WTC11 (cell line): Measurements from ENCODE around the gene THSD7B. TPM values are rescaled to one million over a fixed set of nuclear protein-coding genes. Genes with fewer than 3 reads are reported as not detected.

Experiments
- ATAC-seq: fragments of 200-7000 bp; cut with Tn5 transposase; 2 replicates; pipeline ENCODE4 v1.10.0; 2021; ENCODE audit warnings: mild to moderate bottlenecking, moderate library complexity
- CTCF ChIA-PET: fragments of 300-600 bp; sonication (Branson Sonifier 250); formaldehyde crosslinking; loops from one replicate; lab custom pipeline; 2021; ENCODE audit warnings: antibody characterized with exemption; lab: Charles Lee
- POLR2A ChIA-PET: fragments of 350-600 bp; sonication (Branson Sonifier 250); formaldehyde crosslinking; loops from one replicate; lab custom pipeline; 2021; ENCODE audit warnings: antibody characterized with exemption; lab: Charles Lee
- DNase-seq: peaks from one replicate; pipeline ENCODE4 v3.0.0; 2021; ENCODE audit warnings: low spot score
- H3K27ac Mint-ChIP-seq: 2 replicates; pipeline ENCODE4 v1.8.0; 2021; ENCODE audit warnings: mixed read lengths
- H3K27me3 Mint-ChIP-seq: 2 replicates; pipeline ENCODE4 v1.8.0; 2021; ENCODE audit warnings: low read depth, mild to moderate bottlenecking, moderate library complexity, mixed read lengths
- H3K36me3 Mint-ChIP-seq: 2 replicates; pipeline ENCODE4 v1.8.0; 2021; ENCODE audit warnings: mixed read lengths
- H3K4me1 Mint-ChIP-seq: 2 replicates; pipeline ENCODE4 v1.8.0; 2022; ENCODE audit warnings: mixed read lengths
- H3K4me3 Mint-ChIP-seq: 2 replicates; pipeline ENCODE4 v1.8.0; 2021; ENCODE audit warnings: mild to moderate bottlenecking, moderate library complexity, mixed read lengths
- H3K9me3 Mint-ChIP-seq: 2 replicates; pipeline ENCODE4 v1.8.0; 2021; ENCODE audit warnings: mixed read lengths
- ATF1 ChIP-seq: sonication (generic); formaldehyde crosslinking; IDR thresholded peaks from 2 replicates; pipeline ENCODE4 v1.8.1; 2023; ENCODE audit warnings: mild to moderate bottlenecking, moderate library complexity, missing genetic modification reagents
- CREB1 ChIP-seq: sonication (generic); formaldehyde crosslinking; IDR thresholded peaks from 2 replicates; pipeline ENCODE4 v1.8.0; 2023; ENCODE audit warnings: mild to moderate bottlenecking, missing genetic modification reagents
- ERG ChIP-seq: fragments of 250-450 bp; sonication (Bioruptor Pico); IDR thresholded peaks from 2 replicates; pipeline ENCODE4 v1.8.0; 2021; ENCODE audit warnings: mild to moderate bottlenecking
- ETV6 ChIP-seq: sonication (generic); formaldehyde crosslinking; IDR thresholded peaks from 2 replicates; pipeline ENCODE4 v1.8.1; 2022; ENCODE audit warnings: mild to moderate bottlenecking, missing genetic modification reagents
- FOXK1 ChIP-seq: sonication (generic); formaldehyde crosslinking; IDR thresholded peaks from 2 replicates; pipeline ENCODE4 v1.8.0; 2022; ENCODE audit warnings: mild to moderate bottlenecking, moderate library complexity, missing genetic modification reagents
- IRF1 ChIP-seq: sonication (generic); formaldehyde crosslinking; IDR thresholded peaks from 2 replicates; pipeline ENCODE4 v1.8.0; 2023; ENCODE audit warnings: missing genetic modification reagents
- JAZF1 ChIP-seq: fragments of 250-450 bp; sonication (Bioruptor Pico); IDR thresholded peaks from 2 replicates; pipeline ENCODE4 v1.9.0; 2021; ENCODE audit warnings: moderate library complexity, mild to moderate bottlenecking, inconsistent platforms
- MLX ChIP-seq: sonication (generic); formaldehyde crosslinking; IDR thresholded peaks from 2 replicates; pipeline ENCODE4 v1.8.1; 2023; ENCODE audit warnings: mild to moderate bottlenecking, missing genetic modification reagents, moderate library complexity
- NR2C2 ChIP-seq: sonication (generic); formaldehyde crosslinking; IDR thresholded peaks from 2 replicates; pipeline ENCODE4 v1.8.0; 2022; ENCODE audit warnings: mild to moderate bottlenecking, missing genetic modification reagents
- RELA ChIP-seq: sonication (generic); formaldehyde crosslinking; IDR thresholded peaks from 2 replicates; pipeline ENCODE4 v1.8.1; 2022; ENCODE audit warnings: missing genetic modification reagents, mild to moderate bottlenecking, borderline replicate concordance
- SMAD3 ChIP-seq: sonication (generic); formaldehyde crosslinking; IDR thresholded peaks from 2 replicates; pipeline ENCODE4 v1.8.0; 2022; ENCODE audit warnings: missing genetic modification reagents, mild to moderate bottlenecking, borderline replicate concordance
- TEAD1 ChIP-seq: sonication (generic); formaldehyde crosslinking; IDR thresholded peaks from 2 replicates; pipeline ENCODE4 v1.8.0; 2022; ENCODE audit warnings: mild to moderate bottlenecking, missing genetic modification reagents
- USF2 ChIP-seq: sonication (generic); formaldehyde crosslinking; IDR thresholded peaks from 2 replicates; pipeline ENCODE4 v1.8.1; 2023; ENCODE audit warnings: mild to moderate bottlenecking, missing genetic modification reagents, moderate library complexity
- total RNA-seq: library from RNA; stranded (reverse); gene quantifications from 3 replicates; pipeline ENCODE4 v1.2.3, GENCODE V29; 2021
- TF ChIP-seq, protein P1 (sequence below): sonication (generic); formaldehyde crosslinking; IDR thresholded peaks from 2 replicates; pipeline ENCODE4 v1.8.1; 2023; ENCODE audit warnings: mild to moderate bottlenecking, missing genetic modification reagents
- TF ChIP-seq, protein P2 (sequence below): fragments of 250-450 bp; sonication (Bioruptor Pico); conservative IDR thresholded peaks from 2 replicates; pipeline ENCODE4 v1.9.0; 2021; ENCODE audit warnings: mild to moderate bottlenecking
- TF ChIP-seq, protein P3 (sequence below): sonication (generic); formaldehyde crosslinking; IDR thresholded peaks from 2 replicates; pipeline ENCODE4 v1.8.1; 2023; ENCODE audit warnings: mild to moderate bottlenecking, moderate library complexity, missing genetic modification reagents

Gene THSD7B
- total RNA-seq, 1 experiment from 2014 or later: 2.9 TPM

DNA sequence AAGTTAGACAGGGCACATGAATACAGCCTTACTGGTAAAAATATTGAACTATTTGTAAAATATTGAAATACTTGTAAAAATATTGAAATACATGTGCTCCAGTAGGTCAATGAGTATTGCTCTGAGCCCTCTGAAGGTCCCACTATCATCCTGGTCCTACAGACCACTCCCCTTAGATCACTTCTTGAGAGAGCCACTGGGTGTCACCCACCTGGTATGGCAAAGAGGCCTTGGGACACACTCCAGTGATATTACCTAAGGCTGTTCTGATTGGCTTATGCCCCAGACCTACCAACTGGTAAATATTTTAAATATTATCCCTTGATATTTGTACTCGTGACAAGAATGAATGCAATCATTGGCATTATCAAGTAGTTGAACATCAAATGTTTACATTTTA is 5.0 kb downstream of the THSD7B start:
- TF ChIP-seq ATF1 (CRISPR knock-in tag): no peak
- TF ChIP-seq CREB1 (CRISPR knock-in tag): no peak
- TF ChIP-seq SMAD3 (CRISPR knock-in tag): no peak
- TF ChIP-seq, protein P1, sequence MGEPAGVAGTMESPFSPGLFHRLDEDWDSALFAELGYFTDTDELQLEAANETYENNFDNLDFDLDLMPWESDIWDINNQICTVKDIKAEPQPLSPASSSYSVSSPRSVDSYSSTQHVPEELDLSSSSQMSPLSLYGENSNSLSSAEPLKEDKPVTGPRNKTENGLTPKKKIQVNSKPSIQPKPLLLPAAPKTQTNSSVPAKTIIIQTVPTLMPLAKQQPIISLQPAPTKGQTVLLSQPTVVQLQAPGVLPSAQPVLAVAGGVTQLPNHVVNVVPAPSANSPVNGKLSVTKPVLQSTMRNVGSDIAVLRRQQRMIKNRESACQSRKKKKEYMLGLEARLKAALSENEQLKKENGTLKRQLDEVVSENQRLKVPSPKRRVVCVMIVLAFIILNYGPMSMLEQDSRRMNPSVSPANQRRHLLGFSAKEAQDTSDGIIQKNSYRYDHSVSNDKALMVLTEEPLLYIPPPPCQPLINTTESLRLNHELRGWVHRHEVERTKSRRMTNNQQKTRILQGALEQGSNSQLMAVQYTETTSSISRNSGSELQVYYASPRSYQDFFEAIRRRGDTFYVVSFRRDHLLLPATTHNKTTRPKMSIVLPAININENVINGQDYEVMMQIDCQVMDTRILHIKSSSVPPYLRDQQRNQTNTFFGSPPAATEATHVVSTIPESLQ: no peak
- TF ChIP-seq, protein P2, sequence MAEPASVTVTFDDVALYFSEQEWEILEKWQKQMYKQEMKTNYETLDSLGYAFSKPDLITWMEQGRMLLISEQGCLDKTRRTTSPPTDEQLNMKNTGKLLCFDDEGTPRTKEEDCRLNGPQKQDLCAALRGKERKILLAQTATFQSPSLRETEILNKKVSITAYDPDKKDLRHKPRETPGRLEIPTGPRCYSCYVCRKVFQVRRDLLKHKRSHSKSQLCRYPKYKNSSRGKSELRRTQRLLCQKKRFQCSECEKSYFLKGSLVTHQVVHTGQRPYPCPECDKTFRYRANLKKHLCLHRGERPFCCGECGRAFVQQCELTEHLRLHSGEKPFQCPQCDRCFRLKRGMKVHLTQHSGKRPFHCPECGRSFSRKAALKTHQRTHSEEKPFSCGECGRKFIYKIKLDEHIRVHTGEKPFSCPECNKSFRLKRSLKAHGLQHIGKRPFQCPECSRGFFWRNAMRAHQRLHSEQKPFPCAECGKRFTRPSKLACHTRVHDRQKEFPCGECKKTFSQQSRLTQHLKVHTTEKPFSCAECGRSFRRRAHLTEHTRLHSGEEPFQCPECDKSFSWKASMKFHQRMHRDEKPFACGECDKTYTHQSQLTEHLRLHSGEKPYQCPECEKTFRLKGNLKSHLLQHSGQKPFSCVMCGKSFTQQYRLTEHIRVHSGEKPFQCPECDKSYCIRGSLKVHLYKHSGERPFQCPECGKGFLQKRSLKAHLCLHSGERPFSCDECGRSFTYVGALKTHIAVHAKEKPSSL (CRISPR knock-in tag): no peak
- TF ChIP-seq RELA (CRISPR knock-in tag): no peak
- no peak for TF ChIP-seq ERG (CRISPR knock-in tag)
- TF ChIP-seq NR2C2 (CRISPR knock-in tag): no peak
- TF ChIP-seq IRF1 (CRISPR knock-in tag): no peak
- TF ChIP-seq, protein P3, sequence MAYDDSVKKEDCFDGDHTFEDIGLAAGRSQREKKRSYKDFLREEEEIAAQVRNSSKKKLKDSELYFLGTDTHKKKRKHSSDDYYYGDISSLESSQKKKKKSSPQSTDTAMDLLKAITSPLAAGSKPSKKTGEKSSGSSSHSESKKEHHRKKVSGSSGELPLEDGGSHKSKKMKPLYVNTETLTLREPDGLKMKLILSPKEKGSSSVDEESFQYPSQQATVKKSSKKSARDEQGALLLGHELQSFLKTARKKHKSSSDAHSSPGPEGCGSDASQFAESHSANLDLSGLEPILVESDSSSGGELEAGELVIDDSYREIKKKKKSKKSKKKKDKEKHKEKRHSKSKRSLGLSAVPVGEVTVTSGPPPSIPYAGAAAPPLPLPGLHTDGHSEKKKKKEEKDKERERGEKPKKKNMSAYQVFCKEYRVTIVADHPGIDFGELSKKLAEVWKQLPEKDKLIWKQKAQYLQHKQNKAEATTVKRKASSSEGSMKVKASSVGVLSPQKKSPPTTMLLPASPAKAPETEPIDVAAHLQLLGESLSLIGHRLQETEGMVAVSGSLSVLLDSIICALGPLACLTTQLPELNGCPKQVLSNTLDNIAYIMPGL (CRISPR knock-in tag): no peak
- no peak for TF ChIP-seq MLX (CRISPR knock-in tag)
- no peak for TF ChIP-seq JAZF1
- TF ChIP-seq FOXK1 (CRISPR knock-in tag): no peak
- Mint-ChIP-seq H3K27ac (no peak overlapping the region), H3K36me3 (no peaks in the 10 kb centered on the region), H3K27me3 (peaks cover 42% of the 10 kb centered on the region), H3K9me3 (no peaks in the 10 kb centered on the region), H3K4me3 (no peak overlapping the region), H3K4me1 (peaks cover 15% of the 10 kb centered on the region)
- CTCF ChIA-PET: no interaction called here
- peak; percentile 73 for ATAC-seq
- DNase-seq: no peak
- POLR2A ChIA-PET: no interaction called here

GRCh38 chr2:136777391-136777790 is 12.0 kb downstream of the THSD7B start:
- no peak overlapping the region for H3K4me3 Mint-ChIP-seq
- H3K9me3 Mint-ChIP-seq: no peaks in the 10 kb centered on the region
- no peak overlapping the region for H3K27ac Mint-ChIP-seq
- no peaks in the 10 kb centered on the region for H3K36me3 Mint-ChIP-seq
- POLR2A ChIA-PET: no interaction called here
- DNase-seq (no peak), ATAC-seq (no peak)
- TF ChIP-seq ETV6 (no peak), TEAD1 (CRISPR knock-in tag) (no peak), USF2 (no peak)
- CTCF ChIA-PET: no interaction called here
- peaks cover 7% of the 10 kb centered on the region; the same call in 1 of the 2 replicates for H3K4me1 Mint-ChIP-seq
- no peaks in the 10 kb centered on the region for H3K27me3 Mint-ChIP-seq
